Measurements from ENCODE around the gene IER2. TPM values are rescaled to one million over a fixed set of nuclear protein-coding genes. Genes with fewer than 3 reads are reported as not detected.
A peak's percentile ranks its signal among the peaks of the same experiment; 100 is the strongest.

IER2 gene
- total RNA-seq, 1 donor from 2014 or later, result 152 TPM

- peaks cover 5% of the 10 kb centered on the region for H3K4me1 ChIP-seq
- peaks cover 0 to 35% of the 10 kb centered on the region in 2 donors for H3K36me3 ChIP-seq
- no peak overlapping the region for H3K27ac ChIP-seq
- DNase-seq (ENCODE audit: extremely low spot score in 2 of 2), result no peak
- no peaks in the 10 kb centered on the region for H3K9me3 ChIP-seq
- intact Hi-C loops (cut with DNase I), result no loop called here
- no peaks in the 10 kb centered on the region for H3K27me3 ChIP-seq
- no peak overlapping the region for H3K4me3 ChIP-seq
- no peak for TF ChIP-seq CTCF (IDR thresholded peaks at IDR 0.05)
- TF ChIP-seq POLR2AphosphoS5 (IDR thresholded peaks at IDR 0.05; ENCODE audit: insufficient read depth in 1 of 2, low read depth in 1 of 2), result no peak
- TF ChIP-seq POLR2A (IDR thresholded peaks at IDR 0.05), result no peak
Measured at GRCh38 chr19:13110099-13110610, 40.1 kb upstream of the IER2 start.

- Histone ChIP-seq H3K4me3 (no peak overlapping the region), H3K36me3 (peaks cover 0 to 35% of the 10 kb centered on the region in 2 donors), H3K27ac (no peak overlapping the region), H3K9me3 (no peaks in the 10 kb centered on the region), H3K4me1 (peaks cover 25% of the 10 kb centered on the region), H3K27me3 (no peaks in the 10 kb centered on the region)
- intact Hi-C loops (cut with DNase I), result no loop called here
- TF ChIP-seq POLR2AphosphoS5 (IDR thresholded peaks at IDR 0.05; ENCODE audit: insufficient read depth in 1 of 2, low read depth in 1 of 2), result no peak
- no peak for TF ChIP-seq POLR2A (IDR thresholded peaks at IDR 0.05)
- no peak for TF ChIP-seq CTCF (IDR thresholded peaks at IDR 0.05)
- DNase-seq (ENCODE audit: extremely low spot score in 2 of 2), result no peak
Measured at GRCh38 chr19:13112555-13112954, 37.7 kb upstream of the IER2 start.

- no peaks in the 10 kb centered on the region for H3K9me3 ChIP-seq
- H3K36me3 ChIP-seq, result peaks cover 0 to 20% of the 10 kb centered on the region in 2 donors
- DNase-seq (ENCODE audit: extremely low spot score in 2 of 2), result no peak
- intact Hi-C loops (cut with DNase I), result no loop called here
- TF ChIP-seq POLR2AphosphoS5 (IDR thresholded peaks at IDR 0.05; ENCODE audit: insufficient read depth in 1 of 2, low read depth in 1 of 2), result no peak
- no peak for TF ChIP-seq POLR2A (IDR thresholded peaks at IDR 0.05)
- no peak for TF ChIP-seq CTCF (IDR thresholded peaks at IDR 0.05)
- H3K4me3 ChIP-seq, result peak overlapping the region; percentile 92 to 99
- H3K4me1 ChIP-seq, result peaks cover 52% of the 10 kb centered on the region
- no peaks in the 10 kb centered on the region for H3K27me3 ChIP-seq
- peak overlapping the region; percentile 78 for H3K27ac ChIP-seq
Measured at GRCh38 chr19:13115936-13116281, 34.3 kb upstream of the IER2 start.

- Histone ChIP-seq H3K4me1 (peaks cover 52% of the 10 kb centered on the region), H3K27ac (peak within 1 kb of the TSS; percentile 78), H3K9me3 (no peaks in the 10 kb centered on the region), H3K36me3 (peaks cover 0 to 20% of the 10 kb centered on the region in 2 donors), H3K4me3 (peak within 1 kb of the TSS; percentile 92 to 99), H3K27me3 (no peaks in the 10 kb centered on the region)
- TF ChIP-seq POLR2AphosphoS5 (IDR thresholded peaks at IDR 0.05; ENCODE audit: insufficient read depth in 1 of 2, low read depth in 1 of 2) (peak; percentile 87 to 96), CTCF (IDR thresholded peaks at IDR 0.05) (peak in 1 of 3 experiments; percentile 5), POLR2A (IDR thresholded peaks at IDR 0.05) (no peak)
- intact Hi-C loops (cut with DNase I), result no loop called here
- DNase-seq (ENCODE audit: extremely low spot score in 2 of 2), result no peak
Measured at GRCh38 chr19:13116282-13117175, 33.7 kb upstream of the IER2 start, which contains the start of gene TRMT1. TRMT1 (minus strand) TSS chr19:13116740; CDS start chr19:13116399, 341 bp downstream.

All from vagina (tissue), 2 donors.